Measurements from ENCODE around the gene ACOXL. TPM values are rescaled to one million over a fixed set of nuclear protein-coding genes. Genes with fewer than 3 reads are reported as not detected.

The ACOXL gene
- total RNA-seq, 1 experiment from 2014 or later: not detected

DNA sequence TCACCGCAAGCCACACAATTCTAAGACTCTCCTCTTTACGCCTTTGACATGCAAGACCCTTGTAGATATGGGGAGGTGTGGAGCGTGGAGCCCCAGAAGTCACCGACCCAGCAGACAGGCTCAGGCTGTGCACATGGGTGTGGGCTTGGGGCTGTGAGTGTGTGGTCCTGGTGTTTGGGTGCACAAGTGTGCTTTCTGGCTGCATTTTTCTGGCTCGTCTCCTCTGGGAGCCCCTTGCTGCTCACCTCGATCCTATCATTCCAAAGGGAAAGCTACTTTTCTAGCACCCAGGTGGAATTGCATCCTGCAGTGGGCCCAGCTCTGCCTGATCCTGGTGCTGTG lies 143.0 kb downstream of the ACOXL start:
- Histone ChIP-seq H3K4me3 (ENCODE audit: low read length) (no peak overlapping the region), H2AFZ (ENCODE audit: low read length) (no peak overlapping the region), H3K27me3 (ENCODE audit: low read length) (peaks cover 3% of the 10 kb centered on the region; the same call in 1 of the 2 replicates), H3K9me2 (replicated peaks; ENCODE audit: insufficient read depth, low read length) (no peaks in the 10 kb centered on the region), H3K27ac (ENCODE audit: low read length) (no peak overlapping the region), H3K9ac (ENCODE audit: low read length) (no peak overlapping the region), H3K79me2 (ENCODE audit: low read length) (no peaks in the 10 kb centered on the region), H3K36me3 (ENCODE audit: insufficient read depth, low read length) (no peaks in the 10 kb centered on the region), H4K20me1 (ENCODE audit: insufficient read depth, low read depth, low read length) (no peaks in the 10 kb centered on the region), H3K4me2 (ENCODE audit: low read depth, low read length, poor library complexity, severe bottlenecking) (no peak overlapping the region), H3K9me3 (ENCODE audit: low read length) (no peaks in the 10 kb centered on the region), H3K4me1 (ENCODE audit: low read length) (peaks cover 3% of the 10 kb centered on the region; the same call in 1 of the 2 replicates)
- DNase-seq: no peak

DNA sequence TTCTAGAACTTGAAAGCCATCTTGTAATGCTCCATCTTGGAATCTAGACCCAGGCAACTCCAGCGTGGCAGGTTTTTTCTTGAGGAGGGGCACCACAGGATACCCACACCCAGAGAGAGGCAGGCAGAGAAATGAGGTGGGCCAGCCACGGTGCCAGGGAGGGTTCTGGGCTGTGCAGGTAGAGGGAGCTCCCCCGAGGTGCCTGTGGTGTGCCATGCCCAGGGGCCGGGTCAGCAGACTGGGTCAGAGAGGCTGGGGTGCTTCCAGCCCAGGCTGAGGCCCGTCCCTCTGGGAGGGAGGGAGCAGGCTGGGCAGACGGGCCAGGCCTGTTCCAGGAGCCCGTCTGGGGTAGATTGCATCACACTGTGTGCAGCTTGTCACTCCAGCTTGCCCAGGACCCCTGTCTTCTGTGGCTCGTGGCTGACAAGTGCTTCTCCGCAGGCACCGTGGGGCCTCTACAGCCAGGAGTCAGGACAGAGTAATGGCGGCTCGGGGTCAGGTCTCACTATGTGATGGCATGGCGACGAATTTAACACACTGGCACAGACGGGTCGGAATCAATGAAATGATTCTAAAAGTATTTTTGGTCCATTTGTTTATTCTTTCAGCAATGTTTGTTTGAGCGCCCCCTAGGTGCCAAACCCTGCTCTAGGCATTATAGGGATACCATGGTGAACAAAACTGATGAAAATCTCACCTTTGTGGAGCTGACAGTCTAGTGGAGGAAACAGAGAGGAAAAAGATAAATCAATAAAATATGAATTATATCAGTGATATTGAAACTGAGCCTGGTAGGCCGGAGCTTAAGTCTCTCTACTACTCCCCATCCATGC lies 144.0 kb downstream of the ACOXL start:
- H4K20me1 ChIP-seq (ENCODE audit: insufficient read depth, low read depth, low read length): no peaks in the 10 kb centered on the region
- no peak overlapping the region for H3K4me2 ChIP-seq (ENCODE audit: low read depth, low read length, poor library complexity, severe bottlenecking)
- H3K9ac ChIP-seq (ENCODE audit: low read length): no peak overlapping the region
- no peaks in the 10 kb centered on the region for H3K9me3 ChIP-seq (ENCODE audit: low read length)
- no peak overlapping the region for H3K27ac ChIP-seq (ENCODE audit: low read length)
- peaks cover 3% of the 10 kb centered on the region; the same call in 1 of the 2 replicates for H3K4me1 ChIP-seq (ENCODE audit: low read length)
- DNase-seq: no peak
- no peaks in the 10 kb centered on the region for H3K36me3 ChIP-seq (ENCODE audit: insufficient read depth, low read length)
- peaks cover 3% of the 10 kb centered on the region; the same call in 1 of the 2 replicates for H3K27me3 ChIP-seq (ENCODE audit: low read length)
- no peaks in the 10 kb centered on the region for H3K79me2 ChIP-seq (ENCODE audit: low read length)
- H2AFZ ChIP-seq (ENCODE audit: low read length): no peak overlapping the region
- no peaks in the 10 kb centered on the region for H3K9me2 ChIP-seq (replicated peaks; ENCODE audit: insufficient read depth, low read length)
- H3K4me3 ChIP-seq (ENCODE audit: low read length): no peak overlapping the region

DNA sequence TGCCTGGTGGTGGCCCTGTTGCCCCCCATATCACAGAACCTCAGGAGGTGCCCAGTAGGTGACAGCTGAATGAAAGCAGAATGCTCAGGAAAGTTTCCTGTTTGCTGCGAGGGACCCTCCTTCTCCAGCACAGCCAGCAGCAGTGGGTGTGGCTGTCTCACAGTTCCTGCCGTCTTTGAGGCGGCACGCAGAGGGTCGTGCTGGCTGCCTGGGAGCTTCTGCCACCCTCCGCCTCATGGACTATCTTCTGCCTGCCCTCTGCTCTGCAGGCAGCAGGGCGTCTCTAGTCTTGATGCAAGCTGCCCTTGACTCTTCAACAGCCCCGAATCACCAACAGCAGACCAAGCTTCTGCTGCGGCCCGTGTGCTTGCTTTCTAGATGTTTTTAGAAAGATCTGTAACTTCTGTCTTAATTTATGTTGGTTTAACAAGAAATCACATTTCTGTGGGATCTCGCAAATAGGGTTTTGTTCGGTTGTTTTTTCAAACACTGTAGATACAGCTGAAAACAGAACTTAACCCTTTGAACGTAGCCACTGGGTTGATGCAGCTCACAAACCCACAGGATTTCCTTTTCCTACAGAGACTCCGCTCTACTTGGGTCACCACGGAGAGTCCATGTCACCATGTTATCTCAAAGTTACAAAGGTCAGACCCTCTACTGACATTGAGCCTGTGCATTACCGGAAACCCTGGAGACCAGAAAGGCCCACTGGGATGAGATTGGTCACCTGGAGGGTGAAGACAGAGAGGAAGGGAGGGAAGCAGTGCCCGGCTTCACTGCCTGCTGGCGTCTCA lies 144.9 kb downstream of the ACOXL start:
- no peak overlapping the region for H2AFZ ChIP-seq (ENCODE audit: low read length)
- H3K4me1 ChIP-seq (ENCODE audit: low read length): peaks cover 3% of the 10 kb centered on the region; the same call in 1 of the 2 replicates
- H3K4me2 ChIP-seq (ENCODE audit: low read depth, low read length, poor library complexity, severe bottlenecking): no peak overlapping the region
- no peaks in the 10 kb centered on the region for H4K20me1 ChIP-seq (ENCODE audit: insufficient read depth, low read depth, low read length)
- H3K27me3 ChIP-seq (ENCODE audit: low read length): peaks cover 3% of the 10 kb centered on the region; the same call in 1 of the 2 replicates
- no peak overlapping the region for H3K9ac ChIP-seq (ENCODE audit: low read length)
- no peaks in the 10 kb centered on the region for H3K9me2 ChIP-seq (replicated peaks; ENCODE audit: insufficient read depth, low read length)
- H3K4me3 ChIP-seq (ENCODE audit: low read length): no peak overlapping the region
- no peak for DNase-seq
- H3K27ac ChIP-seq (ENCODE audit: low read length): no peak overlapping the region
- no peaks in the 10 kb centered on the region for H3K79me2 ChIP-seq (ENCODE audit: low read length)
- H3K9me3 ChIP-seq (ENCODE audit: low read length): no peaks in the 10 kb centered on the region
- H3K36me3 ChIP-seq (ENCODE audit: insufficient read depth, low read length): no peaks in the 10 kb centered on the region

DNA sequence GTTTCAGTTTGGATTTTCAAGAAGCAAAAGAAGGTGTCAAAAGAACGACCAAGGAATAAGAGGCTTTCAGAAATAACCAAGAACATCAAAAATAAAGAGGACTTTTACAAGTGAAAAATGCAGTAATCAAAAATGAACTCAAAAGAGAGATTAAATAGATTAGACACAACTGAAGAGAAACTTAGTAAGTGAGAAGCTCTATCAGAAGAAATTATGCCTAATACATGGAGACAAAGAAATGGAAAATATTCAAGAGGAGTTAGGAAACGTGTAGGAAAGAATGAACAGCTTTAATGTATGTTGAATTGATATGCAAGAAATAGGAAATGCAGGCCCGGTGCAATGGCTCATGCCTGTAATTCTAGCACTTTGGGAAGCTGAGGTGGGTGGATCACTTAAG lies 145.8 kb downstream of the ACOXL start:
- H3K9me2 ChIP-seq (replicated peaks; ENCODE audit: insufficient read depth, low read length): no peaks in the 10 kb centered on the region
- H3K9me3 ChIP-seq (ENCODE audit: low read length): no peaks in the 10 kb centered on the region
- H3K79me2 ChIP-seq (ENCODE audit: low read length): no peaks in the 10 kb centered on the region
- no peak overlapping the region for H3K4me3 ChIP-seq (ENCODE audit: low read length)
- peaks cover 3% of the 10 kb centered on the region; the same call in 1 of the 2 replicates for H3K4me1 ChIP-seq (ENCODE audit: low read length)
- H3K27ac ChIP-seq (ENCODE audit: low read length): no peak overlapping the region
- peaks cover 3% of the 10 kb centered on the region; the same call in 1 of the 2 replicates for H3K27me3 ChIP-seq (ENCODE audit: low read length)
- no peak overlapping the region for H3K9ac ChIP-seq (ENCODE audit: low read length)
- no peak for DNase-seq
- no peaks in the 10 kb centered on the region for H4K20me1 ChIP-seq (ENCODE audit: insufficient read depth, low read depth, low read length)
- H3K4me2 ChIP-seq (ENCODE audit: low read depth, low read length, poor library complexity, severe bottlenecking): no peak overlapping the region
- H3K36me3 ChIP-seq (ENCODE audit: insufficient read depth, low read length): no peaks in the 10 kb centered on the region
- no peak overlapping the region for H2AFZ ChIP-seq (ENCODE audit: low read length)

DNA sequence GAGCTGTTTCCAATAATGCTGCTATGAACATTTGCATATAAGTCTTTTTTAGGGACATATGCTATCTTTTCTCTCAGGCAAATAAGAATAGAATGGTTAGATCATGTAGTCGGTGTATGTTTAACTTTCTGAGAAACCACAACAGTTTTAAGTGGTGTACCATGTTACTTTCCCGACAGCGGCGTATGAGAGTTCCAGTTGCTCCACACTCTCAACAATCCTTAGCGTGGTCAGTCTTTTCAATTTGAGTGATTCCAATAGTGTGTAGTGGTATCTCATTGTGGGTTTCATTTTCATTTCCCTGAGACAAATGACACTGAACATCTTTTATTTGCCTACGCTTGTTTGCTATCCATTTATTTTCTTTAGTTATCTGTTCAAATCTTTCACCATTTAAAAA lies 149.5 kb downstream of the ACOXL start:
- Histone ChIP-seq H3K9me3 (ENCODE audit: low read length) (no peaks in the 10 kb centered on the region), H3K36me3 (ENCODE audit: insufficient read depth, low read length) (no peaks in the 10 kb centered on the region), H3K27ac (ENCODE audit: low read length) (no peak overlapping the region), H3K4me2 (ENCODE audit: low read depth, low read length, poor library complexity, severe bottlenecking) (no peak overlapping the region), H2AFZ (ENCODE audit: low read length) (no peak overlapping the region), H3K9ac (ENCODE audit: low read length) (no peak overlapping the region), H3K79me2 (ENCODE audit: low read length) (no peaks in the 10 kb centered on the region), H3K4me1 (ENCODE audit: low read length) (no peaks in the 10 kb centered on the region), H3K4me3 (ENCODE audit: low read length) (no peak overlapping the region), H4K20me1 (ENCODE audit: insufficient read depth, low read depth, low read length) (no peaks in the 10 kb centered on the region), H3K9me2 (replicated peaks; ENCODE audit: insufficient read depth, low read length) (no peaks in the 10 kb centered on the region), H3K27me3 (ENCODE audit: low read length) (no peaks in the 10 kb centered on the region)
- no peak for DNase-seq

DNA sequence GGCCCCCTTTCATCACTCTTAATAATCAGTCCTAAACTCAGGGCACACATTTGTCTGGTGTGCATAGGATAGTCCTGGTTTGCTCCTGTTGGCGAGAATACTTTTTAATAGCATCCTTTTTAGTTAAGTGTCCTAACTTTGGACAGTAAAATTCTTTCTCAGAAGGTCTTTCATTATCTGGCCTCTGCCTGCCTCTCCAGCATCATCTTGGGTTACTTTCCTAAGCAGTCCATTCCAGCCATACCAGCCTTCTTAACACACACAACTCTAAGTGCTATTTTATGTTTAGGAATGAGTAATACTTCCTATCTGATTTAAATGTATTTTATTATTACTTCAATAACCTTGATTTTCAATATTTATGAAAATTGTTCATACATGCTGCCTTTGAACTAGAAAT lies 151.0 kb downstream of the ACOXL start:
- no peak overlapping the region for H3K4me3 ChIP-seq (ENCODE audit: low read length)
- DNase-seq: no peak
- H3K36me3 ChIP-seq (ENCODE audit: insufficient read depth, low read length): no peaks in the 10 kb centered on the region
- no peak overlapping the region for H3K9ac ChIP-seq (ENCODE audit: low read length)
- H3K27ac ChIP-seq (ENCODE audit: low read length): no peak overlapping the region
- H3K4me1 ChIP-seq (ENCODE audit: low read length): no peaks in the 10 kb centered on the region
- no peak overlapping the region for H2AFZ ChIP-seq (ENCODE audit: low read length)
- H3K27me3 ChIP-seq (ENCODE audit: low read length): no peaks in the 10 kb centered on the region
- H3K79me2 ChIP-seq (ENCODE audit: low read length): no peaks in the 10 kb centered on the region
- no peaks in the 10 kb centered on the region for H4K20me1 ChIP-seq (ENCODE audit: insufficient read depth, low read depth, low read length)
- no peaks in the 10 kb centered on the region for H3K9me3 ChIP-seq (ENCODE audit: low read length)
- no peaks in the 10 kb centered on the region for H3K9me2 ChIP-seq (replicated peaks; ENCODE audit: insufficient read depth, low read length)
- no peak overlapping the region for H3K4me2 ChIP-seq (ENCODE audit: low read depth, low read length, poor library complexity, severe bottlenecking)

DNA sequence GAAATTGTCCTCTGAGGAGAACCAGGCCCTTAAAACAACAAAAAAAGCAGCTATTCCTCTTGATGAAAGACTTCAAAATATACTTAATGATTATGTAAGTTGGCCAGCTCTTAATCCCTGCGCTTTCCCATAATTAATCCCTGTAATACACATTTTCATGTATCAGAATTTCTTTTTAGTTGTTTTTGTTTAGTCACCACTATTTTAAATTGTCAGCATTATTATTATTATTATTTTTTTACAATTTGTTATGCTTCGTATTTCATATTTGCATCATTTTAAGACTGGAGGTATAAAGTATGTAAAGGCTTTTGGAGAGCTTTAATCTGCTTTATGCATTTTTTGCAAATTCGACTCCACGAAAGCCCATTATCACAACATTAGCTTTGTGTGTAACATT lies 152.9 kb downstream of the ACOXL start:
- Histone ChIP-seq H3K4me1 (ENCODE audit: low read length) (no peaks in the 10 kb centered on the region), H4K20me1 (ENCODE audit: insufficient read depth, low read depth, low read length) (no peaks in the 10 kb centered on the region), H3K27me3 (ENCODE audit: low read length) (no peaks in the 10 kb centered on the region), H3K27ac (ENCODE audit: low read length) (no peak overlapping the region), H3K79me2 (ENCODE audit: low read length) (no peaks in the 10 kb centered on the region), H3K9me2 (replicated peaks; ENCODE audit: insufficient read depth, low read length) (no peaks in the 10 kb centered on the region), H3K9me3 (ENCODE audit: low read length) (no peaks in the 10 kb centered on the region), H3K36me3 (ENCODE audit: insufficient read depth, low read length) (no peaks in the 10 kb centered on the region), H3K4me2 (ENCODE audit: low read depth, low read length, poor library complexity, severe bottlenecking) (no peak overlapping the region), H3K9ac (ENCODE audit: low read length) (no peak overlapping the region), H3K4me3 (ENCODE audit: low read length) (no peak overlapping the region), H2AFZ (ENCODE audit: low read length) (no peak overlapping the region)
- DNase-seq: no peak

DNA sequence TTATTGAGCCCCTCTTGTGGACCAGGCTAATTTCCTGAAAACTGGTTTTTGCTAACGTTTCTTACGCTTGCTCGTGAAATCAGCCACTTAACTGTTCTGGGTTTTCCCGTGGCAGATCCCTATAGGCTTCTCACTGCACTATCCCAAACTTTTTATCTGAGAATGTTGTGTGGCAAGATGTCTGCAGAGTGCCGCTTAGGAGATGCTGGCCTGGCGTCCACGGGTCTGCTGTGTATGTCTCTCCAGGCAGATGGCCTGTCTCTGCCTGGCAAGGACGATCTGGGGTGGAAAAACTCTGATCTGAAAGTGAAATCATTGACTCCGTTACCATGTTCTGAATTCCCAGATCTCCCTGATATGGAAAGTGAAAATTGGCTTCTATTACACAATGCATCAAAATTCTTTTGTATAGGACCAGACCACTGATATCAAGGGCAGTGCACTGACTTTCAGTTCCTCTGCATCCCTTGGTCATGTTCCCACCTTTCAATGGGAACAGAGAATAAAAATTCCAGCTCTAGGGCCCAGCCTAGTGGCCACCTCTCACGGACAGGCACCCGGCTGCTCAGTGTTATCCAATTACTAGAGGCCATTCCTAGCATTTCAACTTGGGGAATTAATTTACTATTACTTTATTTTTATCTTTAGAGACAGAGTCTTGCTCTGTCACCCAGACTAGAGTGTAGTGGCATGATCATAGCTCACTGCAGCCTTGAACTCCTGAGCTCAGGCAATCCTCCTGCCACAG lies 154.6 kb downstream of the ACOXL start:
- no peak overlapping the region for H3K27ac ChIP-seq (ENCODE audit: low read length)
- no peak for DNase-seq
- no peaks in the 10 kb centered on the region for H3K36me3 ChIP-seq (ENCODE audit: insufficient read depth, low read length)
- H4K20me1 ChIP-seq (ENCODE audit: insufficient read depth, low read depth, low read length): no peaks in the 10 kb centered on the region
- no peaks in the 10 kb centered on the region for H3K27me3 ChIP-seq (ENCODE audit: low read length)
- H2AFZ ChIP-seq (ENCODE audit: low read length): no peak overlapping the region
- H3K4me1 ChIP-seq (ENCODE audit: low read length): no peaks in the 10 kb centered on the region
- H3K4me3 ChIP-seq (ENCODE audit: low read length): no peak overlapping the region
- H3K9me3 ChIP-seq (ENCODE audit: low read length): no peaks in the 10 kb centered on the region
- no peak overlapping the region for H3K9ac ChIP-seq (ENCODE audit: low read length)
- no peaks in the 10 kb centered on the region for H3K79me2 ChIP-seq (ENCODE audit: low read length)
- no peak overlapping the region for H3K4me2 ChIP-seq (ENCODE audit: low read depth, low read length, poor library complexity, severe bottlenecking)
- H3K9me2 ChIP-seq (replicated peaks; ENCODE audit: insufficient read depth, low read length): no peaks in the 10 kb centered on the region
